NB4 (cell line): Measurements from ENCODE around the gene JAKMIP1.
"Not testable (repeated sequence)": the region's sequence is repeated elsewhere in the genome, so short reads cannot be mapped to it uniquely, and the experiment has no call there.

Experiments
- DNase-seq: peaks from one replicate; pipeline ENCODE4 v3.0.0; 2010; ENCODE audit warnings: low read depth
- H3K4me3 ChIP-seq: one replicate; pipeline ENCODE4 v1.5.1; 2011; ENCODE audit warnings: mild to moderate bottlenecking, low read depth, low read length, moderate library complexity
- CTCF ChIP-seq: IDR thresholded peaks from one replicate; pipeline ENCODE4 v1.5.1; 2012; ENCODE audit warnings: low read depth, low read length
- MAX ChIP-seq: IDR thresholded peaks from 2 replicates; pipeline ENCODE4 v1.6.1; 2011; ENCODE audit warnings: low read depth, low read length
- MYC ChIP-seq: IDR thresholded peaks from 2 replicates; pipeline ENCODE4 v1.6.1; 2011; ENCODE audit warnings: low read depth, low read length
- POLR2A ChIP-seq: IDR thresholded peaks from 2 replicates; pipeline ENCODE4 v1.6.1; 2011; ENCODE audit warnings: mild to moderate bottlenecking; ENCODE audit not compliant: insufficient read length; ENCODE audit errors: extremely low read depth

JAKMIP1 gene

GRCh38 chr4:6209921-6210320, 9.6 kb upstream of the JAKMIP1 start:
- DNase-seq, result no peak
- TF ChIP-seq POLR2A (no peak), MAX (no peak), MYC (no peak), CTCF (no peak)
- no peak overlapping the region for H3K4me3 ChIP-seq

- not testable (repeated sequence) for DNase-seq, H3K4me3 ChIP-seq
Measured at GRCh38 chr4:6209291-6209690, 8.9 kb upstream of the JAKMIP1 start.

- TF ChIP-seq POLR2A, result no peak
- no peak for TF ChIP-seq MYC
- TF ChIP-seq MAX, result no peak
- no peak for TF ChIP-seq CTCF
- no peak for DNase-seq
- no peak overlapping the region for H3K4me3 ChIP-seq
Measured at GRCh38 chr4:6208416-6208815, 8.1 kb upstream of the JAKMIP1 start.

GRCh38 chr4:6207602-6208001, 7.3 kb upstream of the JAKMIP1 start:
- no peak overlapping the region for H3K4me3 ChIP-seq
- no peak for DNase-seq
- TF ChIP-seq CTCF (no peak), MAX (no peak), POLR2A (no peak)

- DNase-seq, result no peak
- TF ChIP-seq CTCF, result no peak
- no peak overlapping the region for H3K4me3 ChIP-seq
Measured at GRCh38 chr4:6206771-6207290, 6.5 kb upstream of the JAKMIP1 start.

- no peak overlapping the region for H3K4me3 ChIP-seq
- no peak for DNase-seq
- TF ChIP-seq MAX (no peak), CTCF (no peak), POLR2A (no peak), MYC (no peak)
Measured at GRCh38 chr4:6205973-6206372, 5.6 kb upstream of the JAKMIP1 start.
